Measurements from ENCODE around the gene MED27. TPM values are rescaled to one million over a fixed set of nuclear protein-coding genes. Genes with fewer than 3 reads are reported as not detected.

MED27 gene
- total and polyA plus RNA-seq, 2 of the 13 experiments (the other 11 are each of a cell fraction or from before 2014, with no cell fraction given), result 16.9 to 19.0 TPM

- TF ChIP-seq, protein P1, sequence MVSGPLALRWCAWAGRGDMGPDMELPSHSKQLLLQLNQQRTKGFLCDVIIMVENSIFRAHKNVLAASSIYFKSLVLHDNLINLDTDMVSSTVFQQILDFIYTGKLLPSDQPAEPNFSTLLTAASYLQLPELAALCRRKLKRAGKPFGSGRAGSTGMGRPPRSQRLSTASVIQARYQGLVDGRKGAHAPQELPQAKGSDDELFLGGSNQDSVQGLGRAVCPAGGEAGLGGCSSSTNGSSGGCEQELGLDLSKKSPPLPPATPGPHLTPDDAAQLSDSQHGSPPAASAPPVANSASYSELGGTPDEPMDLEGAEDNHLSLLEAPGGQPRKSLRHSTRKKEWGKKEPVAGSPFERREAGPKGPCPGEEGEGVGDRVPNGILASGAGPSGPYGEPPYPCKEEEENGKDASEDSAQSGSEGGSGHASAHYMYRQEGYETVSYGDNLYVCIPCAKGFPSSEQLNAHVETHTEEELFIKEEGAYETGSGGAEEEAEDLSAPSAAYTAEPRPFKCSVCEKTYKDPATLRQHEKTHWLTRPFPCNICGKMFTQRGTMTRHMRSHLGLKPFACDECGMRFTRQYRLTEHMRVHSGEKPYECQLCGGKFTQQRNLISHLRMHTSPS (CRISPR knock-in tag; IDR thresholded peaks at IDR 0.05; ENCODE audit: low read depth), result no peak
Measured at GRCh38 chr9:132035679-132036078, 44.0 kb downstream of the MED27 start (continued).

- DNase-seq (ENCODE audit: low spot score), result no peak
- Histone ChIP-seq H3K4me2 (ENCODE audit: low read depth, low read length) (no peak overlapping the region), H3K4me3 (replicated peaks in 1 of 3; ENCODE audit: insufficient read depth in 1 of 3, low read depth in 2 of 3, low read length in 3 of 3) (no peak overlapping the region), H3K27me3 (ENCODE audit: control insufficient read depth in 1 of 2, insufficient read depth in 2 of 2, low read length in 2 of 2) (no peaks in the 10 kb centered on the region), H2AFZ (ENCODE audit: low read length) (no peak overlapping the region), H3K9ac (ENCODE audit: insufficient read depth, low read depth, low read length) (no peak overlapping the region), H4K20me1 (ENCODE audit: insufficient read depth, low read length) (no peaks in the 10 kb centered on the region), H3K36me3 (replicated peaks in 1 of 2; ENCODE audit: control insufficient read depth in 1 of 2, insufficient read depth in 2 of 2, low read length in 2 of 2) (no peaks in the 10 kb centered on the region), H3K4me1 (ENCODE audit: insufficient read depth, low read length) (peaks cover 12% of the 10 kb centered on the region), H3K27ac (ENCODE audit: extremely low read length, insufficient read depth, low read length) (no peak overlapping the region), H3K9me3 (ENCODE audit: low read length) (no peaks in the 10 kb centered on the region), H3K79me2 (ENCODE audit: insufficient read depth, low read length) (no peaks in the 10 kb centered on the region)
- ATAC-seq, result no peak
- in situ Hi-C loops (cut with HindIII; ENCODE audit: extremely low pct_ligation_motif_present, low pct_unique_long_range_greater_than_20kb), result no loop called here
- POLR2A ChIA-PET, result no interaction called here
- BruUV-seq (replicated peaks), result no TSS peak
- no peak for FAIRE-seq
- 96% methylated on average over 5 of the region's 5 CpGs for WGBS (ENCODE audit: low lambda C conversion rate)
- CTCF ChIA-PET (ENCODE audit: low intra/inter-chr PET ratio, low total read pairs), result no interaction called here
- intact Hi-C loops (cut with micrococcal nuclease; ENCODE audit: unreplicated experiment), result no loop called here
- no peak for TF ChIP-seq CREB1 (IDR thresholded peaks at IDR 0.05)
- TF ChIP-seq CREB1 (CRISPR knock-in tag; IDR thresholded peaks at IDR 0.05), result no peak
- TF ChIP-seq ZNF629 (CRISPR knock-in tag; conservative IDR thresholded peaks at IDR 0.05), result no peak
- no peak for TF ChIP-seq RFXAP (CRISPR knock-in tag; IDR thresholded peaks at IDR 0.05; ENCODE audit: borderline replicate concordance)
- TF ChIP-seq ZNF775 (CRISPR knock-in tag; IDR thresholded peaks at IDR 0.05; ENCODE audit: borderline replicate concordance), result no peak
- TF ChIP-seq SOX13 (IDR thresholded peaks at IDR 0.05), result no peak
- TF ChIP-seq SOX13 (CRISPR knock-in tag; conservative IDR thresholded peaks at IDR 0.05 in 1 of 2, IDR thresholded peaks at IDR 0.05 in 1 of 2), result no peak
- TF ChIP-seq ARNTL (CRISPR knock-in tag; IDR thresholded peaks at IDR 0.05), result no peak
- no peak for TF ChIP-seq ZNF276 (CRISPR knock-in tag; IDR thresholded peaks at IDR 0.05; ENCODE audit: low read depth)
- no peak for TF ChIP-seq TAF15 (IDR thresholded peaks at IDR 0.05; ENCODE audit: low read depth, low read length, poor library complexity, severe bottlenecking)
- TF ChIP-seq, protein P2, sequence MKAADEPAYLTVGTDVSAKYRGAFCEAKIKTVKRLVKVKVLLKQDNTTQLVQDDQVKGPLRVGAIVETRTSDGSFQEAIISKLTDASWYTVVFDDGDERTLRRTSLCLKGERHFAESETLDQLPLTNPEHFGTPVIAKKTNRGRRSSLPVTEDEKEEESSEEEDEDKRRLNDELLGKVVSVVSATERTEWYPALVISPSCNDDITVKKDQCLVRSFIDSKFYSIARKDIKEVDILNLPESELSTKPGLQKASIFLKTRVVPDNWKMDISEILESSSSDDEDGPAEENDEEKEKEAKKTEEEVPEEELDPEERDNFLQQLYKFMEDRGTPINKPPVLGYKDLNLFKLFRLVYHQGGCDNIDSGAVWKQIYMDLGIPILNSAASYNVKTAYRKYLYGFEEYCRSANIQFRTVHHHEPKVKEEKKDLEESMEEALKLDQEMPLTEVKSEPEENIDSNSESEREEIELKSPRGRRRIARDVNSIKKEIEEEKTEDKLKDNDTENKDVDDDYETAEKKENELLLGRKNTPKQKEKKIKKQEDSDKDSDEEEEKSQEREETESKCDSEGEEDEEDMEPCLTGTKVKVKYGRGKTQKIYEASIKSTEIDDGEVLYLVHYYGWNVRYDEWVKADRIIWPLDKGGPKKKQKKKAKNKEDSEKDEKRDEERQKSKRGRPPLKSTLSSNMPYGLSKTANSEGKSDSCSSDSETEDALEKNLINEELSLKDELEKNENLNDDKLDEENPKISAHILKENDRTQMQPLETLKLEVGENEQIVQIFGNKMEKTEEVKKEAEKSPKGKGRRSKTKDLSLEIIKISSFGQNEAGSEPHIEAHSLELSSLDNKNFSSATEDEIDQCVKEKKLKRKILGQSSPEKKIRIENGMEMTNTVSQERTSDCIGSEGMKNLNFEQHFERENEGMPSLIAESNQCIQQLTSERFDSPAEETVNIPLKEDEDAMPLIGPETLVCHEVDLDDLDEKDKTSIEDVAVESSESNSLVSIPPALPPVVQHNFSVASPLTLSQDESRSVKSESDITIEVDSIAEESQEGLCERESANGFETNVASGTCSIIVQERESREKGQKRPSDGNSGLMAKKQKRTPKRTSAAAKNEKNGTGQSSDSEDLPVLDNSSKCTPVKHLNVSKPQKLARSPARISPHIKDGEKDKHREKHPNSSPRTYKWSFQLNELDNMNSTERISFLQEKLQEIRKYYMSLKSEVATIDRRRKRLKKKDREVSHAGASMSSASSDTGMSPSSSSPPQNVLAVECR (CRISPR knock-in tag; IDR thresholded peaks at IDR 0.05; ENCODE audit: borderline replicate concordance), result no peak
- no peak for TF ChIP-seq NR2C2 (CRISPR knock-in tag; IDR thresholded peaks at IDR 0.05; ENCODE audit: borderline replicate concordance)
Measured at GRCh38 chr9:132032238-132032950, 47.3 kb downstream of the MED27 start.
